Suprapubic skin (tissue), 4 donors: Measurements from ENCODE around the gene KCNA4. TPM values are rescaled to one million over a fixed set of nuclear protein-coding genes. Genes with fewer than 3 reads are reported as not detected.

ENCODE experiments used
- DNase-seq, 2 donors: peaks; one replicate each; pipeline ENCODE4 v3.0.0-alpha.2; 2019; ENCODE audit warnings: low spot score in 2 of 2
- H3K27ac ChIP-seq: fragments of 200-600 bp; sonication (generic); one replicate; pipeline ENCODE4 v1.5.1; 2019
- H3K27me3 ChIP-seq: fragments of 200-600 bp; sonication (generic); one replicate; pipeline ENCODE4 v1.5.1; 2019
- H3K36me3 ChIP-seq: fragments of 200-600 bp; sonication (generic); one replicate; pipeline ENCODE4 v1.5.1; 2019
- H3K4me1 ChIP-seq: fragments of 200-600 bp; sonication (generic); one replicate; pipeline ENCODE4 v1.5.1; 2019
- H3K4me3 ChIP-seq: fragments of 200-600 bp; sonication (generic); one replicate; pipeline ENCODE4 v1.5.1; 2019; ENCODE audit warnings: mild to moderate bottlenecking
- H3K9me3 ChIP-seq: fragments of 200-600 bp; sonication (generic); one replicate; pipeline ENCODE4 v1.5.1; 2019
- CTCF ChIP-seq, 2 donors: fragments of 200-600 bp in 1 of 2; fragments of 450-650 bp in 1 of 2; sonication (generic) in 1 of 2; IDR thresholded peaks; one replicate each; pipeline ENCODE4 v1.5.1; 2016 to 2019; ENCODE audit warnings: antibody characterized with exemption in 2 of 2, mild to moderate bottlenecking in 1 of 2, moderate library complexity in 1 of 2
- EP300 ChIP-seq: sonication (generic); formaldehyde crosslinking; IDR thresholded peaks from one replicate; pipeline ENCODE4 v1.6.1; 2017; ENCODE audit warnings: antibody characterized with exemption
- POLR2A ChIP-seq, 2 donors: fragments of 450-650 bp; IDR thresholded peaks; one replicate each; pipeline ENCODE4 v1.6.1; 2017; ENCODE audit warnings: antibody characterized with exemption in 2 of 2, mild to moderate bottlenecking in 2 of 2, moderate library complexity in 2 of 2
- POLR2AphosphoS5 ChIP-seq, 3 donors: sonication (generic); formaldehyde crosslinking; IDR thresholded peaks; one replicate each; pipeline ENCODE4 v1.6.1; 2017; ENCODE audit warnings: antibody characterized with exemption in 3 of 3
- WGBS: methylation state at CpG from one replicate; pipeline ENCODE4 v1.1.5; 2018; 5-methylcytosine and 5-hydroxymethylcytosine counted together
- total RNA-seq, 4 donors: library from RNA; depleted of rRNA; stranded (reverse); fragments of >200 nt; gene quantifications; one replicate each; pipeline ENCODE4 v1.1.0, GENCODE V29; 2016

KCNA4 gene
- under 1 TPM; 0.16 to 0.95 (median 0.45) TPM for total RNA-seq

DNA sequence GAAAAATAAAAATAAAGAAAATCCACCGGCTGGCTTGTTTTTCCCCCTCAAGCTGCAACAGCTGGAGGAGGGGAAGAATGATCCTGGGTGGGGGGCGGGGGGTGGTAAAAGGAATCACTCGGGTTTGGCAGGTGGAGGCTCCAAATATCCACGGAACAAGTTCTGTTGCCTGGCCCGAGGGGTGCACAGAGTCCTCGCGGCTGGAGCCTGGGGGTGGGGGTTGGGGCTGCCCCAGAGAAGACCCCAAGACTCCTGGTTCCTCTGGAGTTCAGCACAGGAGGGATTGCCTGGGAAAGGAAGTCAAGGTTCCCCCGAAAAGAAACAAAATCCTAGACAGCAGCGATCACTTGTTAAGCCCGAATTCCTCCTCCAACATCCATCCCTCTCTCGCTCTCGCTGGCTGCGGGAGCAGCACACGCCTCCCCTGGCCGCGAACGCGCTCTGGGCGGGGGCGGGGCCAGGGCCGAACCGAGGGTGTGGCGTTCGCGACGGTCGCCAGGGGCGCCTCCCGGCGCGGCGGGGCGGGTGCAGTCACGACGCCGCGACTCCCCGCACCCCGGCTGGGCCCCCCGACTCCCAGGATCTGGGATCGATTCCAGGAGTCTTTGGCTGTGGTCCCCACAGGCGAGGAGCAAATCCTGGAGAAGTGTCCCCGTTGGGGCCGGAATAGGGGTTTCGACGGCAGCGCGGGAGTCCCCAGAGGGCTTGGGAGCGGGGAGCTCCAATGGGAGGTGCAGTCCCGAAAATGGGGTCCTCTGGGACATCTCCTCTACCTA is at the start of gene KCNA4:
KCNA4 (minus strand) TSS at position 443 of the 776 bp plus-strand sequence. CDS start 4,352 bp downstream, outside the sequence.
- H3K36me3 ChIP-seq, result no peaks in the 10 kb centered on the region
- peak within 1 kb of the TSS; percentile 43 for H3K4me3 ChIP-seq
- DNase-seq, result no peak
- peaks cover 44% of the 10 kb centered on the region for H3K27me3 ChIP-seq
- no peak for TF ChIP-seq CTCF (IDR thresholded peaks at IDR 0.05)
- TF ChIP-seq POLR2AphosphoS5 (IDR thresholded peaks at IDR 0.05), result no peak
- TF ChIP-seq POLR2A (IDR thresholded peaks at IDR 0.05), result no peak
- no peak for TF ChIP-seq EP300
- no peaks in the 10 kb centered on the region for H3K9me3 ChIP-seq
- 2% methylated on average over 26 of the region's 50 CpGs for WGBS
- H3K27ac ChIP-seq, result no peak within 1 kb of the TSS
- peaks cover 15% of the 10 kb centered on the region for H3K4me1 ChIP-seq

GRCh38 chr11:30062103-30062502 is 45.3 kb upstream of the KCNA4 start:
- 71% methylated on average over 4 of the region's 4 CpGs for WGBS
- Histone ChIP-seq H3K9me3 (peaks cover 10% of the 10 kb centered on the region), H3K4me1 (no peaks in the 10 kb centered on the region), H3K27ac (no peak overlapping the region), H3K27me3 (no peaks in the 10 kb centered on the region), H3K36me3 (no peaks in the 10 kb centered on the region), H3K4me3 (no peak overlapping the region)
- TF ChIP-seq CTCF (IDR thresholded peaks at IDR 0.05) (no peak), POLR2AphosphoS5 (IDR thresholded peaks at IDR 0.05) (no peak), EP300 (no peak), POLR2A (IDR thresholded peaks at IDR 0.05) (no peak)
- DNase-seq, result no peak

GRCh38 chr11:30059172-30059815 is 42.5 kb upstream of the KCNA4 start:
- no peaks in the 10 kb centered on the region for H3K36me3 ChIP-seq
- H3K27me3 ChIP-seq, result no peaks in the 10 kb centered on the region
- no peaks in the 10 kb centered on the region for H3K4me1 ChIP-seq
- no peak for DNase-seq
- WGBS, result 78% methylated on average over 2 of the region's 2 CpGs
- TF ChIP-seq EP300 (no peak), POLR2AphosphoS5 (IDR thresholded peaks at IDR 0.05) (no peak), POLR2A (IDR thresholded peaks at IDR 0.05) (no peak), CTCF (IDR thresholded peaks at IDR 0.05) (no peak)
- no peak overlapping the region for H3K27ac ChIP-seq
- no peak overlapping the region for H3K4me3 ChIP-seq
- H3K9me3 ChIP-seq, result peaks cover 6% of the 10 kb centered on the region

- Histone ChIP-seq H3K27me3 (no peaks in the 10 kb centered on the region), H3K9me3 (no peaks in the 10 kb centered on the region), H3K4me3 (no peak overlapping the region), H3K4me1 (no peaks in the 10 kb centered on the region), H3K36me3 (no peaks in the 10 kb centered on the region), H3K27ac (no peak overlapping the region)
- TF ChIP-seq POLR2A (IDR thresholded peaks at IDR 0.05) (no peak), POLR2AphosphoS5 (IDR thresholded peaks at IDR 0.05) (no peak), EP300 (no peak), CTCF (IDR thresholded peaks at IDR 0.05) (no peak)
- WGBS, result 39% methylated on average over 2 of the region's 2 CpGs
- DNase-seq, result no peak
These were observed 32.4 kb upstream of the KCNA4 start for GRCh38 chr11:30049214-30049613.

DNA sequence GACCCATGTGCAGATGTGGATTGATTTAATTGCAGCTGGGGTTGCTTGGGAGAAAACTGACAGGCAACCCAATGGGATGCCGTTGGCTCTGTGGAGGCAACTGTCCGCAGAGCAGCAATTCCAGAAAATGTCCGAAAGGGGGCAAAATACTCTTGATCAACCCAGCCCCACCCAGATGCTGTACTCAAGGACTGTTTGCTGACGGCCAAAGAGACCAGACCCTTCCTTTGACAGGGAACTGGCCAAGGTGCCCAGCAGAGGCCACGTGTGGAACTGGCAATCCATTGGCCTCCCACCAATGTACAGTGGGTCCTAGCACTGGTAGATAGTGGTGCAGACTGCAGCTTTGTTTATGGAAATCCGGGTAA is 29.7 kb upstream of the KCNA4 start:
- WGBS, result 60% methylated on average over 5 of the region's 6 CpGs
- no peak for TF ChIP-seq POLR2A (IDR thresholded peaks at IDR 0.05)
- TF ChIP-seq POLR2AphosphoS5 (IDR thresholded peaks at IDR 0.05), result no peak
- TF ChIP-seq EP300, result no peak
- TF ChIP-seq CTCF (IDR thresholded peaks at IDR 0.05), result no peak
- H3K27me3 ChIP-seq, result no peaks in the 10 kb centered on the region
- no peaks in the 10 kb centered on the region for H3K4me1 ChIP-seq
- no peaks in the 10 kb centered on the region for H3K36me3 ChIP-seq
- DNase-seq, result no peak
- H3K4me3 ChIP-seq, result no peak overlapping the region
- no peaks in the 10 kb centered on the region for H3K9me3 ChIP-seq
- no peak overlapping the region for H3K27ac ChIP-seq
